CD4-positive, alpha-beta memory T cell (primary cell): ENCODE measurements around the gene MTMR6. TPM values are rescaled to one million over a fixed set of nuclear protein-coding genes. Genes with fewer than 3 reads are reported as not detected.

Experiments used
- CTCF ChIA-PET: fragments of 350-600 bp; sonication (Branson Sonifier 250); formaldehyde crosslinking; loops from one replicate; lab custom pipeline; 2021; ENCODE audit warnings: inconsistent platforms; ENCODE audit not compliant: partially characterized antibody; lab: Charles Lee
- POLR2A ChIA-PET: fragments of 350-600 bp; sonication (Branson Sonifier 250); formaldehyde crosslinking; loops from one replicate; lab custom pipeline; 2021; ENCODE audit not compliant: partially characterized antibody; lab: Charles Lee
- DNase-seq, 5 donors: peaks; one replicate each; pipeline versions ENCODE4 v3.0.0 to v3.0.0-alpha.2; 2020 to 2022; ENCODE audit warnings: mixed read lengths in 1 of 5
- H3K27ac ChIP-seq: one replicate; pipeline ENCODE4 v1.7.0; 2013; ENCODE audit warnings: low read depth, low read length
- H3K27me3 ChIP-seq: 2 replicates; pipeline ENCODE4 v1.7.0; 2013; ENCODE audit warnings: mild to moderate bottlenecking, low read length, moderate library complexity; ENCODE audit not compliant: insufficient read depth
- H3K36me3 ChIP-seq: 2 replicates; pipeline ENCODE4 v1.7.0; 2013; ENCODE audit warnings: mild to moderate bottlenecking, low read length, moderate library complexity; ENCODE audit not compliant: insufficient read depth
- H3K4me1 ChIP-seq: 2 replicates; pipeline ENCODE4 v1.7.0; 2013; ENCODE audit warnings: mild to moderate bottlenecking, low read length, moderate library complexity; ENCODE audit not compliant: insufficient read depth
- H3K4me3 ChIP-seq, 2 donors: one replicate each; pipeline ENCODE4 v1.7.0; 2013; ENCODE audit warnings: low read length in 2 of 2, mild to moderate bottlenecking in 1 of 2
- H3K9me3 ChIP-seq, 2 donors: one replicate each; pipeline ENCODE4 v1.7.0; 2013; ENCODE audit warnings: low read length in 2 of 2, control low read depth in 1 of 2; ENCODE audit not compliant: control insufficient read depth in 1 of 2
- H3K27ac Mint-ChIP-seq, 7 donors: one replicate each; pipeline ENCODE4 v1.8.0; 2020 to 2021; ENCODE audit warnings: mixed read lengths in 7 of 7, mild to moderate bottlenecking in 6 of 7, inconsistent platforms in 3 of 7, moderate library complexity in 3 of 7
- H3K27me3 Mint-ChIP-seq, 2 donors: one replicate each; pipeline ENCODE4 v1.8.0; 2020 to 2021; ENCODE audit warnings: mixed read lengths in 2 of 2
- H3K36me3 Mint-ChIP-seq, 2 donors: one replicate each; pipeline ENCODE4 v1.8.0; 2020 to 2021; ENCODE audit warnings: mixed read lengths in 2 of 2, inconsistent platforms in 1 of 2, mild to moderate bottlenecking in 1 of 2
- H3K4me1 Mint-ChIP-seq, 4 donors: one replicate each; pipeline ENCODE4 v1.8.0; 2020 to 2021; ENCODE audit warnings: mixed read lengths in 4 of 4, mild to moderate bottlenecking in 1 of 4
- H3K4me3 Mint-ChIP-seq, 8 donors: one replicate each; pipeline ENCODE4 v1.8.0; 2020 to 2021; ENCODE audit warnings: mixed read lengths in 8 of 8, mild to moderate bottlenecking in 7 of 8, moderate library complexity in 6 of 8, inconsistent platforms in 3 of 8
- H3K9me3 Mint-ChIP-seq, 8 donors: one replicate each; pipeline ENCODE4 v1.8.0; 2020 to 2021; ENCODE audit warnings: mixed read lengths in 8 of 8, mild to moderate bottlenecking in 5 of 8, inconsistent platforms in 3 of 8, moderate library complexity in 1 of 8
- intact Hi-C: fragments of 100-400 bp; cut with micrococcal nuclease; formaldehyde crosslinking; loops from one replicate; pipeline ENCODE4 v1.15.1; 2023
- polyA plus RNA-seq, 2 donors: library from polyadenylated mRNA; unstranded; fragments of 300-500 nt; fragmentation: Illumina TruSeq; gene quantifications; one replicate each; pipeline ENCODE4 v1.2.3, GENCODE V29; 2021
- total RNA-seq, 2 experiments: library from RNA; stranded (reverse); gene quantifications; one replicate each; pipeline ENCODE4 v1.2.3, GENCODE V29; 2021

The MTMR6 gene
- total and polyA plus RNA-seq, 4 experiments from 2014 or later, result 18.9 to 20.2 (median 19.5) TPM

DNA sequence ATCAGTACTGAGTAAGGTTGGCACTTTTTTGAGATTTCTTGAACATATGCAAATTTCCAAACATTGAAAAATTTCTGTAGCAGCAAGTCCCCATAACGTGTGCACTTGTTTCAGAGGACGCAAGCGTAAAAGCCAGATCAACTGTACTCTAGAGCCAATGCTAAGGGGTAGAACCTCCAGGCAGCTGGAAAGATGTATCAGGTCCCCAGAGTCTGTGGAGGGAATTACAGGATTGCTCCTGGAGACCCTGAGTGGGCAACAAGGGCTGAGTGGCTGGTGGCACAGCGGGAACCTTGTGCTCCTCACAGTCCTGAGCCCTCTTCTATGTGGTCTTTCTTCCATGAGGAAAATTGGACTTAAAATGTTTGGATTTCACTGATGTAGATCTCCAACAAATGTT, 61.3 kb downstream of the MTMR6 start:
- H3K4me1 Mint-ChIP-seq, result no peaks in the 10 kb centered on the region
- no peak for DNase-seq
- Histone ChIP-seq H3K27ac (no peak overlapping the region), H3K4me3 (no peak overlapping the region), H3K36me3 (no peaks in the 10 kb centered on the region), H3K27me3 (peaks cover 4% of the 10 kb centered on the region), H3K9me3 (no peaks in the 10 kb centered on the region), H3K4me1 (no peaks in the 10 kb centered on the region)
- H3K4me3 Mint-ChIP-seq, result no peak overlapping the region
- H3K27ac Mint-ChIP-seq, result no peak overlapping the region
- H3K27me3 Mint-ChIP-seq, result peaks cover 9 to 25% of the 10 kb centered on the region in 2 donors
- CTCF ChIA-PET, result no interaction called here
- no peaks in the 10 kb centered on the region for H3K36me3 Mint-ChIP-seq
- peaks cover 0 to 2% (median 0%) of the 10 kb centered on the region in 8 donors for H3K9me3 Mint-ChIP-seq
- intact Hi-C loops, result no loop called here
- POLR2A ChIA-PET, result no interaction called here

DNA sequence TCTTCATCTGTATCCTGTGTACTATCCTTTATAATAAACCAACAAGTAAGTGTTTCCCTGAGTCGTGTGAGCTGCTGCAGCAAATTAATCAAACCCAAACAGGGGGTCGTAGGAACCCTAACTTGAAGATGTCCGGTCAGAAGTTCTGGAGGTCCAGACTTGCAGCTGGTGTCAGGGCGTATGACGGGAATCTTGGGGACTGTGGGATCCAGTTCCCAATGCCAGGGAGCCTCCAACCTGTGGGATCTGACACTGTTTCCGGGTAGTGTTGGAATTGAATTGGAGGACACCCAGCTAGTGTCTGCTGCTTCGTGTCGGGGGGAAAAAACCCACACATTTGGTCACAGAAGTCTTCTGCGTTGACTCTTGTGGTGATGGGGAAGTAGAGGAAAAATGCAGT, 63.1 kb downstream of the MTMR6 start:
- POLR2A ChIA-PET, result no interaction called here
- intact Hi-C loops, result no loop called here
- Mint-ChIP-seq H3K27me3 (peaks cover 9 to 22% of the 10 kb centered on the region in 2 donors), H3K36me3 (no peaks in the 10 kb centered on the region), H3K4me1 (peaks cover 0 to 2% (median under 1%) of the 10 kb centered on the region in 4 donors), H3K4me3 (no peak overlapping the region), H3K9me3 (peaks cover 0 to 2% (median 0%) of the 10 kb centered on the region in 8 donors), H3K27ac (no peak overlapping the region)
- no peaks in the 10 kb centered on the region for H3K36me3 ChIP-seq
- H3K27me3 ChIP-seq, result peaks cover 4% of the 10 kb centered on the region
- no peaks in the 10 kb centered on the region for H3K4me1 ChIP-seq
- DNase-seq, result no peak
- no peak overlapping the region for H3K27ac ChIP-seq
- H3K4me3 ChIP-seq, result no peak overlapping the region
- CTCF ChIA-PET, result interaction anchor here (1.3 kb wide), 1 partner anchor 9 kb away, joined by 4 read pairs; no protein-coding TSS in a partner anchor
- no peaks in the 10 kb centered on the region for H3K9me3 ChIP-seq

DNA sequence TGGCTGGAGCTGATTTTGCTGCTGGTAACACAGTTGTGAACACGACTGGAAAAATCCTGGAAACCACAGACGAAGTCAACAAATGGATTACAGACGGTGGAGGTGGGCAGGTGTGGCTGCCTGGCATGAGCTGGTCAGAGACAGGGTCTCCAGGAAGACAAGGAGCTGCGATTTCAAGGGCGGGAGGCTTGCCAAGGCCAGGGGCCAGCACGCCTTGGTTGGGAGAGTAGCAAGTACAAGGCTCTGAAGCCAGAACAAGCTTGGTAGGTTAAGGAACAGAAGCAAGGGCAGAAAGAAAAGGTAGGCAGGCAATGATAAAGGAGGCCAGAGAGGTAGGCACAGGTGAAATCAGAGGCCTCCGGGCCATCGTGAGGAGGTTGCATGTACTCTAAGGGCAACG, 64.5 kb downstream of the MTMR6 start:
- H3K36me3 ChIP-seq, result no peaks in the 10 kb centered on the region
- H3K4me3 ChIP-seq, result no peak overlapping the region
- H3K27me3 ChIP-seq, result peaks cover 4% of the 10 kb centered on the region
- Mint-ChIP-seq H3K27ac (no peak overlapping the region), H3K27me3 (peaks cover 13 to 18% of the 10 kb centered on the region in 2 donors), H3K9me3 (peaks cover 0 to 2% (median 0%) of the 10 kb centered on the region in 8 donors), H3K4me3 (no peak overlapping the region), H3K4me1 (peaks cover 0 to 2% (median under 1%) of the 10 kb centered on the region in 4 donors), H3K36me3 (no peaks in the 10 kb centered on the region)
- H3K27ac ChIP-seq, result no peak overlapping the region
- no peaks in the 10 kb centered on the region for H3K4me1 ChIP-seq
- POLR2A ChIA-PET, result no interaction called here
- CTCF ChIA-PET, result no interaction called here
- DNase-seq, result no peak
- no peaks in the 10 kb centered on the region for H3K9me3 ChIP-seq
- intact Hi-C loops, result no loop called here

DNA sequence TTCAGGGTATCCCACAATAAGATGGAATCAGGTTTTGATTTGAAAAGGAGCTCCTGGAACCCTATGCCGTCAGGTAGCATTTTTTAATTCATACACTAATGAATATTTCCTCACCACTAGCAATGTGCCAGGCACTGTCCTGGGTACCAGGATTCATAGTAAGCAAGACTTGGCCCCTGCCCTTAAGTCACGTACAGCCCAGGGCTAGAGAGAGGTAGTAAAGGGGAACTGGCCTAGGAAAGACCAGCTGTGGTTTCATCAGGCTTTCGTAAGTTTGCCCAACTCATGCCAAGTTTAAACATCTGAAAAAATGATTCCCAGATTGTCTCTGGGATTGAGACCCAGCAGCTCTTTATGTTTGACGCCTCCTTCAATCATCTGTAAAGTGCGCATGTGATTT, 69.3 kb downstream of the MTMR6 start:
- no peak overlapping the region for H3K27ac ChIP-seq
- no peaks in the 10 kb centered on the region for H3K36me3 ChIP-seq
- Mint-ChIP-seq H3K9me3 (peaks cover 0 to 2% (median 0%) of the 10 kb centered on the region in 8 donors), H3K4me3 (no peak overlapping the region), H3K4me1 (peaks cover 0 to 2% (median under 1%) of the 10 kb centered on the region in 4 donors), H3K27me3 (peaks cover 13 to 16% of the 10 kb centered on the region in 2 donors), H3K27ac (no peak overlapping the region), H3K36me3 (no peaks in the 10 kb centered on the region)
- H3K4me1 ChIP-seq, result no peaks in the 10 kb centered on the region
- no peaks in the 10 kb centered on the region for H3K9me3 ChIP-seq
- POLR2A ChIA-PET, result no interaction called here
- CTCF ChIA-PET, result no interaction called here
- H3K27me3 ChIP-seq, result peaks cover 4% of the 10 kb centered on the region
- DNase-seq, result no peak
- H3K4me3 ChIP-seq, result no peak overlapping the region
- intact Hi-C loops, result no loop called here

DNA sequence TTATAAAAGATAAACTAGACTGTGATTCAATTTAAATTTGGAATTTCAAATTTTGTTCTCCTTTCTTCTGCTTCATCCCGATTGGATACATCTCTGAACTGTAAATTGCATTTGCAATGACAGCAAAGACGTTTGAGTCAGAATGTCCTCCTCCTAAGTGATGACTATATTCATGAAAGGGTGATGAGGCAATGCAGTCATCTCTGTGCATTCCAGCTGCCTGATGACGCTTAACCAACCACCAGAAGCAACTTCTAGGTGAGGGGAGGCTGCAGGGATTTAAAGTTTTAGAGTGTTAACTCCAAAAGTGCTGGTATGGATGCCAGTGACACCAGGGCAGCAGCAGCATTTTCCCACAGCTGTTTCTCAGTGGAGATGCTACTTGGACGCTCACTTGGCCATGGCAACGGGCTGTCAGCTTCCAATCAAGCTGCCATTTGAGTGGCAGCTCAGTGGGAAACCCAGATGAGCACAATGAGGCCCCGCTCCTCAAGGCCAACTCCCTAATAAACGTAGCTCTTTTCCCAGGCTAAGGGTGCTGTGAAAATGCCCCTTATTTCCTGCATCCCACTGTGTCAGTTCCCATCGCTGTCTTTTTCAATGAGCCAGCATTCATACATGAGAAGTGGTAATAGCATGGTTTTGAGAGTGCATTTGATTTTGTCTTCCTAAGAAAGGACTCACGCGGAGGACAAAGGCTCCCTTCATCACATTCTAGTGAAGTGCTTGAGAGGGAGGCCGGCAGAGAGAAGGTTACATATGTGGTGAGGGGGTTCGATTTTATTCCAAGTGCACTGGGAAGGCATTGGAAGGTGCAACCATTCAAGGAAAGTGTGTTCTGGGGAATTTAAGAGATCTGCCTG, 70.0 kb downstream of the MTMR6 start:
- H3K27me3 Mint-ChIP-seq, result peaks cover 9 to 12% of the 10 kb centered on the region in 2 donors
- intact Hi-C loops, result no loop called here
- H3K4me1 Mint-ChIP-seq, result peaks cover 0 to 2% (median under 1%) of the 10 kb centered on the region in 4 donors
- H3K9me3 ChIP-seq, result no peaks in the 10 kb centered on the region
- H3K27ac ChIP-seq, result no peak overlapping the region
- ChIA-PET POLR2A (no interaction called here), CTCF (interaction anchor here (0.5 kb wide), 1 partner anchor 104 kb away, joined by 3 read pairs; no protein-coding TSS in a partner anchor)
- no peak overlapping the region for H3K4me3 ChIP-seq
- peaks cover 4% of the 10 kb centered on the region for H3K27me3 ChIP-seq
- no peak overlapping the region for H3K4me3 Mint-ChIP-seq
- no peak for DNase-seq
- H3K36me3 ChIP-seq, result no peaks in the 10 kb centered on the region
- H3K36me3 Mint-ChIP-seq, result no peaks in the 10 kb centered on the region
- H3K9me3 Mint-ChIP-seq, result peaks cover 0 to 2% (median 0%) of the 10 kb centered on the region in 8 donors
- H3K4me1 ChIP-seq, result no peaks in the 10 kb centered on the region
- H3K27ac Mint-ChIP-seq, result no peak overlapping the region

DNA sequence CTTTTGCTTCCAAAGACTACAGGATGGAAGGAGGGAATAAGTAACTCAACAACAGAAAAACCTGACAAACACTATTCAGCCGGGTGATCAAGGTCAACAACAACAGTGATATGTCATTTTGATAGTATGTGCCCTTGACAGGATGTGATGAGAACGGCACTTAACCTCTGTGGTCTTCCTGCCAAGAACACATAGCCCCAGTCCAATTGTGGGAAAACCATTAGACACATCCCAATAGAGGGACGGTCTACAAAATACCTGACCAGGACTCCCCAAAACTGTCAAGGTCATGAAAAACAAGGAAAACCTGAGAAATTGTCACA, 72.1 kb downstream of the MTMR6 start:
- H3K27me3 ChIP-seq, result no peaks in the 10 kb centered on the region
- peaks cover 8 to 12% of the 10 kb centered on the region in 2 donors for H3K27me3 Mint-ChIP-seq
- no peak overlapping the region for H3K4me3 ChIP-seq
- no peak overlapping the region for H3K27ac ChIP-seq
- no peaks in the 10 kb centered on the region for H3K36me3 ChIP-seq
- ChIA-PET CTCF (no interaction called here), POLR2A (no interaction called here)
- DNase-seq, result no peak
- H3K4me1 Mint-ChIP-seq, result peaks cover 0 to 2% (median under 1%) of the 10 kb centered on the region in 4 donors
- no peaks in the 10 kb centered on the region for H3K4me1 ChIP-seq
- no peaks in the 10 kb centered on the region for H3K9me3 ChIP-seq
- no peaks in the 10 kb centered on the region for H3K36me3 Mint-ChIP-seq
- peaks cover 0 to 2% (median 0%) of the 10 kb centered on the region in 8 donors for H3K9me3 Mint-ChIP-seq
- intact Hi-C loops, result no loop called here
- H3K4me3 Mint-ChIP-seq, result no peak overlapping the region
- no peak overlapping the region for H3K27ac Mint-ChIP-seq

DNA sequence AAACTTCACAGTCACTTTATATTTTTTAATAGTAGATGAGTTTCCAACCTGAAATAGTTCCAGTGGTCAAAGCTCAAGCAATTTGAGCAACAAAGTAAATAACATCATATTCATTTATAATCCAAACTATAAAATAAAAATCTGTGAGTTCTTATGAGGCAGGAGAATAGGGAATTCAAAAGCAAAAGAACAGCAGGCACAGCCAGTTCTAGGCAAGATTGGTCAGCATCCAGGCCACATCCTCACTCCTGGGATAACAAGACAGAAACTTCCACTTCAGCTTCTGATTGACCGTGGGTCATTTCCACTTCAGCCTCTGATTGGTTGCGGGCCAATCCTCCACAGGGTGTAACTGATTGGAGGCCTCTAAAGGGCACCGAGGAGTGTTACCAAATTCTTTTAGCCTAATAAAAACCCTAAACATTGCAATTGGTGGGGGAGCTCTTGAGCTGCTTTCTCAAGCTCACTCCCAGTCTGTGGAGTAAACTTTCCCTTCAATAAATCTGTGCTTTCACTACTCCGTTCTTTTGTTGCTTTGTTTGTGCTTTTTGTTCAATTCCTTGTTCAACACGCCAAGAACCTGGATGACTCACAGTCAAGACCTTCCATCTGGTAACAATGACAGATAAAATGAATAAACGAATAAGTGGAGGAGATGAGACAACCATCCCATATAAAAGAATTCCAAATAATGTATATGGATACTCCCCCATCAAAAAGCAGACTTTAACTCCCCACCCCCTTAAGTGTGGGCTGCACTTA, 72.6 kb downstream of the MTMR6 start:
- Histone ChIP-seq H3K9me3 (no peaks in the 10 kb centered on the region), H3K36me3 (no peaks in the 10 kb centered on the region), H3K4me1 (no peaks in the 10 kb centered on the region), H3K4me3 (no peak overlapping the region), H3K27me3 (no peaks in the 10 kb centered on the region), H3K27ac (no peak overlapping the region)
- no peak for DNase-seq
- no peak overlapping the region for H3K27ac Mint-ChIP-seq
- H3K36me3 Mint-ChIP-seq, result no peaks in the 10 kb centered on the region
- H3K9me3 Mint-ChIP-seq, result peaks cover 0 to 2% (median 0%) of the 10 kb centered on the region in 8 donors
- peaks cover 7 to 12% of the 10 kb centered on the region in 2 donors for H3K27me3 Mint-ChIP-seq
- intact Hi-C loops, result no loop called here
- ChIA-PET POLR2A (no interaction called here), CTCF (no interaction called here)
- peaks cover 0 to under 1% (median 0%) of the 10 kb centered on the region in 4 donors for H3K4me1 Mint-ChIP-seq
- no peak overlapping the region for H3K4me3 Mint-ChIP-seq
